Cardiac septum (tissue), 1 donor: ENCODE measurements around the gene HHEX. TPM values are rescaled to one million over a fixed set of nuclear protein-coding genes. Genes with fewer than 3 reads are reported as not detected.
A peak's percentile ranks its signal among the peaks of the same experiment; 100 is the strongest.

Experiments used
- DNase-seq: peaks from one replicate; pipeline ENCODE4 v3.0.0-alpha.2; 2020; ENCODE audit warnings: low spot score
- intact Hi-C: fragments of 100-400 bp; cut with DNase I; formaldehyde crosslinking; loops from one replicate; pipeline ENCODE4 v1.14.0; 2022
- total RNA-seq: library from RNA; stranded (reverse); fragmentation: NEBNext Ultra II Directional; extraction: Animal tissue kit (Norgen Biotek cat#: 25700); gene quantifications from one replicate; pipeline ENCODE4 v1.2.1, GENCODE V29; 2021
- donor health status: DM: no; HTN: no; CAD: no.

Gene HHEX
- total RNA-seq, 1 donor from 2014 or later: 4.4 TPM

DNA sequence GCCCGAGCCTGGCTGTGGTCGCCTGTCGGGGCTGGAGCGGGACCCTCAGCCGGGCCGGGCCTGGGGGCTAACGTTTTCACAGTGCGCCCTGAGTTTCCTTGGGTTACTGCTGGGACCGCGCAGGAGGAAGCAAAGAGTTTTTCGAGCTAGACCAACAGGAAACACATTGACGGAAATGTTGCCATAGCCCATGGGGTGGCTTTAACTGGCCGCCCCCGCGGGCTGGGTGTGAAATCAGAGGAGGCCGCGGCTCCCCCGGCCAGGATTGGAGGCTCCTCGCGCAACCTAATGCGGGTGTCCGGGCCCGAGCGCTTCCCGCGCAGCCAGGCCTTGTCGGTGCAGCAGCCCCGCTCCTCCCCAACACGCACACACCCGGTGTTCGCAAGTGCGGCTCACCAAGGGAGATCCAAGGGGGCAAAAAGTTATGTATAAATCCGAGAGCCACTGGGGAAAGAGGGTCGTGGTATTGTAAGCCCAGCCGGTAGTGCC lies 1.9 kb downstream of the HHEX start:
- DNase-seq: peak; percentile 83
- intact Hi-C loops: loop anchor here (2.0 to 5.0 kb wide), 2 partner anchors 65 to 131 kb away; no protein-coding TSS in a partner anchor

DNA sequence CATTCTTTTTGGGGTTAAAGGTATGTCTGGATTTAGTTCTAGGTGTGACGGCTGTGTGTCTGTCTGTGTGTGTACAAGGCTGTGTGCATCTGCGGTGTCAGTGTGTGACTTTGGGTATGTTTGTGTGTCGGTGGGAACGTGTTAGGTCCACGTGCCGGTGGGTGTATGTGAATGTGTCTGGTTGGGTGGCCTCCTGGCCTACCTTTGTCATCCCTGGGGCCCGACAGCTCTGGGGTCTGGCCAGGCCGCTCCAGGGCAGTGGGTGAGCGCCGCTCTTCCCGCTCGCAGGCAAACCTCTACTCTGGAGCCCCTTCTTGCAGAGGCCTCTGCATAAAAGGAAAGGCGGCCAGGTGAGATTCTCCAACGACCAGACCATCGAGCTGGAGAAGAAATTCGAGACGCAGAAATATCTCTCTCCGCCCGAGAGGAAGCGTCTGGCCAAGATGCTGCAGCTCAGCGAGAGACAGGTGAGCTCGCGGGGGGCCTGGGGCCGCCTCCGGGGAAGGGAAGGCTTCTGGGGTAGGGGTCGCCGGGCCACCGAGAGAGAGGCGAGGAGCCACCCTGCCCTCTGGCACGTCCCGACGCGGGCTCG lies 2.4 kb downstream of the HHEX start:
- intact Hi-C loops: loop anchor here (5.0 kb wide), 1 partner anchor 130 kb away; no protein-coding TSS in a partner anchor
- no peak for DNase-seq

DNA sequence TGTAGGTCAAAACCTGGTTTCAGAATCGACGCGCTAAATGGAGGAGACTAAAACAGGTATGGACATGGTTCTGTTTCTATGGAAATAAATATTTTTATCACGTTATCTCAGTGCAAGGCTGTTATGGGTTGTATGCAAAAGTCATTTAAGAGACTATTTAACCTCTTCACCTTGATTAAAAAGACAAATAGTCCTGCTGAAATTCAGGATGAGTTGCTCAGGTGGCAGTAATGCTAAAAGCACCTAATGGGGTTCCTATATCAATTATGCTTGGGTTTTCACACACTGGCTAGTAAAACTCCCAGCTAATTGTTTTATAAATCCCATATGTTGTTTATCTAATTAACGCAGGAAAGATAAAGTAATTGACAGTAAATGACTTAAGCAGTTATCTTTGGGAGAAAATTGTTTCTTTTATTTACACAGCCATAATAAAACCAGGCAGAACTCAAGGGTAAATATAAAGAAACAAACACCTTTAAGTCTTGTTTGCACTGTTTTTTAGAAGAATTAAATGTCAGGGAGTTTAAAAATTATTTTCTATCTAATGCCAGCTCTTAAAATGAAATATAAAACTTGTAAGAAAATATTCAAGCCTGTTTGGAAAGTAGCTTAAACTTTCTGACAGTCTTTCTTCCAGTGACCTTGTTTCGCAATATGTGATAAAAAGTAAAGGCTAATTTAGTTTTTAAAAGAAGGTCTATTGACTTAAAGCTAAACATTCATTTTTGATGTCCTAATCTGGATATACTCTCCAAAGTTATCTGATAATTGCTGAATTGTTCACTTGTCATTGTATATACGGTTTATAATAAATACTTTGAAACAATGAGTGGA lies 3.2 kb downstream of the HHEX start:
- intact Hi-C loops: loop anchor here (5.0 kb wide), 1 partner anchor 129 kb away; no protein-coding TSS in a partner anchor
- DNase-seq: no peak

DNA sequence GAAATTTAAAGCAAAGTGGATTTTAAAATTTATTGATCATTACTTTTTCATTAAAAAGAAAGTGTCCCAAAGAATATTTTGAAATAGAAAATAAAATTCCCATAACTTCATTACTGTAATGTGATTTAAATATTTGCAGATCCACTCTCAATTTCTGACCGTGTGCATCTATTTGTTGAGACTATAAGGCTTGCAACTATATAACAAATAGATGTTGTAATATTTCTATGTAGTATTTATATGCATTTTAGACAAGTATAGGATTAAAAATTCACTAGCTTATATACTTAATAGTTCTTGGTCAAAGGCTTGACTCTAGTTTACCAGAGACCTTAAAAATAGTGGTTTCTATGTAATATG lies 3.8 kb downstream of the HHEX start:
- intact Hi-C loops: loop anchor here (5.0 kb wide), 1 partner anchor 129 kb away; no protein-coding TSS in a partner anchor
- DNase-seq: no peak

DNA sequence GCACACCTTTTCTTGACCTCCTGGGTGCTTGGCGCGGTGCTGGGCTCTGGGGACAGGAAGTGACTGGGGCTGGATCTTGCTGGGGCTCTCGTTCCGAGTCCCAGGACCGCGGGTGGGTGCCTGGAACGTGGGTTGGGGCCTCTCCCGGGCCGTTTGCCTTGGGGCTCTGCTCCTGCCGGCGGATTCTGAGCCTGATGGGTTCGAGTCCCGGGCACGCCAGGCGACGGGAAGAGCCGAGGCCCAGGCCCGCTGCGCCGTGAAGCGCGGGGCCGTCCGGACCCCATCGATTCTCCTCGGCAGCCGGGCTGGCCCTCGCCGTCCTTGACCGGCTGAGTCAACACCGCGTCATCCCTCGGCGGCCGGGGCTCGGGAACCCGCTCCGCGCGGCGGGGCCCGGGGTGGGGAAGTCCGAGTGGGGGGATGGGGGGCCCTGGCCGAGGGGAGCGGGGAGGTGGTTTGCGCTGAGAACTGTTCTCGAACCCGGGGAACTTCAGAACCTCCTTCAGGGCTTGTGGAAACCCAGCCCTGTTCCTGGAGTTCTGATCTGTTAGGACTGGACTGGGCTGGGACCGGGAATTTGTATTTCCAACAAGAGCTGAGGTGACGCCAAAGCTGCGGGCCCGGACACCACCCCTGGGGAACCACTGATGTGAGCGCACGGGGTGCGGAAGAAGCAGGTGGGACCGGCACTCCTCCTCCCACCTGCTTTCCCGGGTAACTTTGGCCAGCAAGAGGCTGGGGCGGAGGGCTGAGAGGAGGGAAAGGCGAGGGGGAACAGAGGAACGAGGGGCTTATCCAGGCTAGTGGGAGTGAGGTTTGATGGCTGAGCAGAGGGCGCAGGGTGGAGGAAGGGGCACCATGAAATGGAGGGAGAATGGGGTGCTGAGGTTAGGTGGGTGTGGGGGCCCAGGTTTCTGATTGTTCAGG lies 6.2 kb downstream of the HHEX start:
- intact Hi-C loops: no loop called here
- no peak for DNase-seq

DNA sequence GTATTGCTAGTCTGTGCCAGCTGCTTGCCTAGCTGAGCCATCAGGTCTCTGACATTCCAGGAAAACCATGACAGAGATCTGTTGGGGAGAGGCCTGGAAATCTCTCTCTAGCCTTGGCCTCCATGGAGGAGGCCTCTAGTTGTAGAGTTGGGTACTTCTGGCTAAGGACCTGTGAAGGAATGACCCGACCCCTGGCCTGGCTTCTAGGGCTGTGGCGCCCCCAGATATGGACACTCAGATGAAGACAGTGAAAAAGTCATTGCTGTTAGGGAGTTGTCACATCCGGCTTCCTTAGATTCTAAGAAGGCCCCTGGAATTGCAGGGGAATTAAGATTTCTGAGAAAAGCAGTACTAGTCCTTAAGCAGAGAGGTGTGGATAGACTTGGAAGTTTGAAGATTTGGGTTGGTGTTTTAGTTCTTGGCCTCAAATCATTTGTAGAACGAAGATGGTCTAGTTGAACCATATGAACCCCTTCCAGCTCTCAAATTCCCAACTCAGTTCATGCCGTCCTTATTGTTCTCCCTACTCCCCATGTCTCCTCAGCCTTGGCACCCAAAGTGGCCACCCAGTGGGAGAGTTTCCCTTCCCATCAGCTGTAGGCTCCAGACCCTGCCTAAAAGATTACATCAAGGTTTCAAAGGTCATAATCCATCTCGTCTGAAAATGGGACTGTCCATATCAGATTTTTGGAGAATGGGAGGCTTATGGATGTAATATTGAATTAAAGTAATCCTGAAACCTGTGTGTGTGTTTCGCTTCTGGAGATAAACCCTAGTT lies 7.0 kb downstream of the HHEX start:
- intact Hi-C loops: no loop called here
- DNase-seq: no peak

DNA sequence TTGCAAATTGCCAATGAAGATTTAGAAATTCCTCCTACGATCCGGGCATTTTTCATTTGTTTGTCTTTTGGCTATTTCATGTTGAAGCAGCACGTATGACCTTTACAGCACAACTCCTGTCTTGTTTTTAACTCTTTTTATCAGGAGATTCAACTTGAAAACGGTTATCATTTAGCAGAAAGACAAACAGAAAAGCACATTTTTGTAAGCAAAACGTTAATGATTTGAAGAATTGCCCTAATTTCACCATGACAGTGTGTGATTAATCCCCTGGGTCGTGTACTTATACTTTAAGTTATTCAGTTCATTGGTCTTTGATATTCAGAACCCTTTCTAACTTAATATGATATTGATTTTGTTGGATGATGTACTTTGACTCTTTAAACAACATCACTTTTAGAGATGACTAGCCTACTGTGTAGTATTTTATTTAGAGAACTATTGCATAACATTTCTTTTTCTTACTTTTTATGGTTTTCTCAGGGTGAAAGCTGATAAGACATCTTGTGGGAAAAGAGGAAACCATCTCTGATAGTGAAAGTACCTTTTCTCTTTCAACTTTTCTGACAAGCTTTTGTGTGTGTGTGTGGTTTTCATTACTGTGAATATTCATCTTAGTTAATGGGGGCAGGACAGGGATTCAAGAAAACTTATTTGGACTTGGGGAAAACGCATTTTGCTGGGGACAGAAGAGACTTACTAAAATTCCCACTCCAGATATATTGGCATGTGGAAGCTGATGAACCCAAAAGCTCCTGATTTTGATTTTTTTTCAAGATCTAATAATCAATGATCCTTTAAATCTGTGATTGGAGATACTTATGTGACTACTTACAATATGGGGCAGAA lies 8.1 kb downstream of the HHEX start:
- no peak for DNase-seq
- intact Hi-C loops: no loop called here

DNA sequence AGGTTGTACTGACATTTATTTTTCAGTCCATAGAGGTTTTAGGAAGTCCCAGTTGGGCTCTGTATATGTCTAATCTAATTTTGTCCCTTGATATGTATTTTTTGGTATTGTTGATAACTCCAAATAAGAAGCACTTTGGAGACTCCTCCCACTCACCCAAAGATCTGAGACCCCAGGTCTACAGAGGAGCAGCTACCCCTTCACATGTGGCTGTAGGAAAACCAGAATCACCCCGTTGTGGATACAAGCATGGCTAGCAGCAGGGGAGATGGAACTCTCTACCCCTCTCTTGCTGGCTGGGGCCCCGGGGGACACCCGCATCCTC lies 9.4 kb downstream of the HHEX start:
- intact Hi-C loops: no loop called here
- DNase-seq: no peak

DNA sequence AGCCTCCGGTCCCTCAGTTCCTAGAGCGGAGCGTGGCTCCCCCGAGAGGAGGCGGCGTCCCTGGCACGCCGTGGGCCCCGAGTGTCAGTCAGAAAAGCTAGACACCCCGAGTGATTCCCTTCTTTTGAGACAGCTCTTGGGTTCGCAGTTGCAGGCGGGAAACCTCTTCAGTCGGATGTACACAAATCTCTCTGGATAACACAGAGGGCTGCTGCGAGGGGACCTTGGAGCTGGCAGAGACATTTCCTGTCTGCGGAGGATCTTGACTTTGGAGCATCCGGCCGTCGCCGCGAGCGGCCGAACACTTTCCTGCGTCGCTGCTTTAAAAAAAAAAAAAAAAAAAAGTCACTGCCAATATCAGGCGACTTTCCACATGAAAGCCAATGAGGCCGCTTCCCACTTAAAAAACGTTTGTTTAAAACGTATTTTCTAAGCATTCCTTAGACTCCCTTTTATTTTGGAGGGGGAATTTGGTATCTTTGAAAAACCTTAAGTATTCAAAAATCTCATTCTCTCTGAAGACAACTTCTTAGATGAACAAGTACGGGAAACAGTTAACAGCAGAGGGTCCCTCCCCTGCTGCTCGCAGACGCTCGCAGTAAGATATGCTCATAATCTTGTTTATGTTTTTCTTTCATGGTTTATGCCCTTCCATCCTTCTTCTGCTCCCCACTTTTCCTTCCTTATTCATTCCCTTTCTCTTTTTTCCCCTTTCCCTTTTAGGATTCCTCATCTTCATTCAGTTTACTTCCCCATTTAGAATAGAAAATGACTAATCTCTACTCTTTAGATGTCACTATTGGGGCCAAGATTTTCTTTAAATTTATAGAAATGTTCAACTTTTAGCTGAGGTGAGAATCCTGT lies 10.0 kb downstream of the HHEX start:
- no peak for DNase-seq
- intact Hi-C loops: no loop called here

DNA sequence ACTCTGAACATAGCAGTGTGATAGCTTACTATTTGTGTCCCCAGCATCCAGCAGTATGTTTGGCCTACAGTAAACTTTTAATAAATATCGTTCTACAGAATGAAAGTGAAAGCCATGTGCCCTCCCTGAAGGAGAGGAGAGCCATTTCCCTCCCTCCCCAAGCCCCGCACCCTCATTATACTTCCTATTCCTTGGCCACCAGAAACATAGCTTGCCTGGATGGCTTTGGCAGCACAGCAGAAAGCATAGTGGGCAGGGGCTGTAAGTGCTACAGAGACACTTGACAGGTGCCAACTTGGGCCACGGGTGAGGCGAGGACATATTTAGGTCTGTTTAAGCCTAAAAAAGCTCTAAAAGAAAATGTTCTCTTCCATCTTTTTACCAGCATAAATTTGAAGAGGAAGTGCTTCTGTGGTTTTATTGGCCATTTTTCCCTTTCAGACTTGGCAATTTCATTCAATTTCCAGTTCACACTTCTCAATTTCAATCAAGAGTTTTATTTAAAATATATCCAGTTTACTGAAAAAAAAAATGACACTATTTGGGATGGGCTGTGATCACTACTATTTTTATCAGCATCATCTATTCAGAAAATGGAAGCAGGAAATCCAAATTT lies 12.7 kb downstream of the HHEX start:
- intact Hi-C loops: no loop called here
- no peak for DNase-seq

DNA sequence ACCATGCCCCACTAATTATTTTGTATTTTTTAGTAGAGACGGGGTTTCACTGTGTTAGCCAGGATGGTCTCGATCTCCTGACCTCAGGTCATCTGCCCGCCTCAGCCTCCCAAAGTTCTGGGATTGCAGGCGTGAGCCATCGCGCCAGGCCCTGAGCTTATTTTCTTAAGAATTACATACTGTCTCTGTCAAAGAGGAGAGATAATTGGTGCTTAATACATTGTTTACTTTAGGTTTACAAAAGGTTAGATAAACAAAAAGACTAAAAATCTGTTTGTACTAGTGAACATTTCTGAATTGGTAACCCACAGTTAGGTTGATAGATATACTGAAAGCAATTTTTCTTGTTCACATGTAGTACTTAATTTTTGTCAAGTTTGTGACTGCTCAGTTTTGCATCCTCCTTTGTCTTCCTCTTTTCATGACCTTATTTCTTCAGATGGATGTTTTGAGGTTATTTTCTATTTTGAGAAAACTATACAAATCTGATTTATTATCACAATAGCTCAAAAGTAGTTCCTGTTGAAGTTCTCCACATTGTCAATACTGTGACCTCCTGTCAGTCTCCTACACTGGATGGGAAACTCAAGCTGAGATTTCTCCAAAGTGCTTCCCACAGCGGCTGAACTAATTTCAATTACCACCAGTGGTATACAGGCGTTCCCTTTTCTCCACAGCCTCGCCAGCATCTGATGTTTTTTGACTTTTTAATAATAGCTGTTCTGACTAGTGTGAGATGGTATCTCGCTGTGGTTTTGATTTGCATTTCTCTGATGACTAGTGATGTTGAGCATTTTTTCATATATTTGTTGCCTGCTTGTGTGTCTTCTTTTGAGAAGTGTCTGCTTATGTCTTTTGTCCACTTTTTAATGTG lies 22.5 kb downstream of the HHEX start:
- DNase-seq: no peak
- intact Hi-C loops: no loop called here

DNA sequence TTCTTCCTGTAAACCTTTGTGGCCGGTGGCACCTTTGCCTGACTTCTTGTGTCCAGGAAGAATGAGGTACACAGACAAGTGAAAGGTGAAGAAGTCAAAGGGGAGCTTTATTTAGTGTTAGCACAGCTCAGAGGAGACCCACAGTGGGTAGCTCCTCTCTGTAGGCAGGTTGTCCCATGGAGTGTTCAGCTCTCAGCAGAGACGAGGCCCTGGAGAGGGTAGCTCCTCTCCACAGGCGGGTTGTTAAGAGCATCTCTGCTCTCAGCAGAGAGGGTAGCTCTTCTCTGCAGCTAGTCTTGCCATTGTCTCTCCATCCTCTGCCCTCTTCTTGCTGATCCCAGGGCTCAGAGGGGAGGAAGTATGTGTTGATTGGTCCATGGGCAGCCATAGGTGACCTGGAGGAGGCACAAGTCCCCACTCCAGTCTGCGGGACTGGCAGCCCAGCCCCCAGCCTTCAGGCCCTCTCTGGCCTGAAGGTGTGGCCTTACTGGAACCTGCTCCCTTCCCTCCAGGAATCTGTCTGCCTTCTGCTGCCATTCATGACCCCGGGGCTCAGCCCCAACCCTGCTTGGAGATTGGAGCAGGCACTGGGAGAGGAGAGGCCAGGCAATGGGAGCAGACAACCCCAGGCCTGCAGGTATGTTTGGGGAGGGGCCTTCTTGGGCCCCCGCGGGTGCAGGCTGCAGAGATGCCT lies 24.5 kb downstream of the HHEX start:
- DNase-seq: no peak
- intact Hi-C loops: no loop called here

DNA sequence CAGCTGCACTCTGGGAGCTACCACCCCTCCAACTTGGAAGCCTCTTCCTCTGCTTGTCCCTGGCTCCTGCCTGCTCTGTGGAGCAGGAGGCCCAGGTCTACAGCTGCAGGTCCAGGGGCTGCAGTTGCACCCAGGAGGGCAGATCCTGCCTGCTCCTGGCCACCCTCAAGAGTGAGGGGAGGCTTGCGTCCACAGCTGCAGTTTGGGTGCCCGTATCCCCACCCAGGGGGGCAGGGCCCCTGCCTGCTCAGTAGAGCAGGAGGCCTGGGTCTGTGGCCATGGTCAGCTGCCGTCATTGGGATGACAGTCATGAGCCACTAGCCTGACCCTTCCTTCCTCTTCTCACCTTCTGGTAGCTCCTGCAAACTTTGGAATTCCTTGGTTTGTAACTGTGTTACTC lies 25.1 kb downstream of the HHEX start:
- no peak for DNase-seq
- intact Hi-C loops: no loop called here

DNA sequence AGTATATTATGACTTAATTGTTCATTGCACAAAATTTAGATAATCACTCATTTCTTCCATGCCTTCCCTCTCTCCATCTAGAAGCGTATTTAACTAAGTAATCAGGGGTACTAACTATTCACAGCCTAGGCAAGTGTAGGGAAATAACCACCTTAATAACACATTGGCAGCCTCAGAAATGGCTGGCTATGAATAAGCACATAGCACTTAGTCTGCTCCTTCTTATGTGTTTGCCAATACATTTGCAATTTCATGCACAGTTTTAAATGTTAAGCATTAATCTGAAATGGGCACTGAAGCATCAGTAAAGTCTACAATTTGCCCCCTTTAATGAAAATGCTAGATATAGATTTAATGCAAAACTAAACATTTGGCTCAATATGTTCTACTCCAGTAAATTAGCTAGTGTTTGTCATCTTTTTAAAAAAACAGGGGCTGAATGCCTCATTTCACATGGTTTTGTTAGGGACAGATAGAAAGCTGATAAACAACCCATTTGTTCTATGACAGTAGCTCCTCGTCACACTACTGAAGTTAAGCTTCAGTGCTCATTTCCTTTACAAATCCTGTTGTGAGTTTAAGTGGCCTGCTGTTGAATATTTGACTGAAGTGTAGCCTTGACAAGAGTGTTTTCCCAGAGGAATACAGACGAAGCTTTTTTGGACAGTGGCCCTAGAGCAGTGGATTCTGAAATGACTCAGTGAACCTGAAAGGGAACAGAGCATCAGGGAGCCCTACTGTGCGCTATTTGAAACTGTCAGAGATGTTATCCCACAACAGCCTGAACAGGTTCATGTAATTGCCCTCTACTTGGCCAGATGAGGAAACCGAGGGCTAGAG lies 30.5 kb downstream of the HHEX start:
- intact Hi-C loops: no loop called here
- DNase-seq: no peak

DNA sequence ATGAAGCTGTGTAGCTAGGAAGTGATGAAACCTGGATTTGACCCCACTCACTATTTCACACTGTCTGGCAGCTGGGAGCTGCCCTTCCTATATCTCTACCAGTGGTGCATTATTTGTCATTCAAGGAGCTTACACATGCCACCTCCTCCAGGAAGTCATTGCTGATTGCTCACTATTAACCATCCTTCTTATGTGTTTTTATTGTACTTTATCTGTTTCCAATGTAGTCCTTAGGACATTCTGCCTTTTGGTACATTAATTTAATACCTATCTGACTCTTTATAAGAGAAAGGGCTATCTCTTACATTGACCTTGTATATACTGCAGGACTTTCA lies 31.0 kb downstream of the HHEX start:
- intact Hi-C loops: no loop called here
- peak; percentile 43 for DNase-seq
